ENCODE results near the gene PPOX.
A peak's percentile ranks its signal among the peaks of the same experiment; 100 is the strongest.

The PPOX gene

DNA sequence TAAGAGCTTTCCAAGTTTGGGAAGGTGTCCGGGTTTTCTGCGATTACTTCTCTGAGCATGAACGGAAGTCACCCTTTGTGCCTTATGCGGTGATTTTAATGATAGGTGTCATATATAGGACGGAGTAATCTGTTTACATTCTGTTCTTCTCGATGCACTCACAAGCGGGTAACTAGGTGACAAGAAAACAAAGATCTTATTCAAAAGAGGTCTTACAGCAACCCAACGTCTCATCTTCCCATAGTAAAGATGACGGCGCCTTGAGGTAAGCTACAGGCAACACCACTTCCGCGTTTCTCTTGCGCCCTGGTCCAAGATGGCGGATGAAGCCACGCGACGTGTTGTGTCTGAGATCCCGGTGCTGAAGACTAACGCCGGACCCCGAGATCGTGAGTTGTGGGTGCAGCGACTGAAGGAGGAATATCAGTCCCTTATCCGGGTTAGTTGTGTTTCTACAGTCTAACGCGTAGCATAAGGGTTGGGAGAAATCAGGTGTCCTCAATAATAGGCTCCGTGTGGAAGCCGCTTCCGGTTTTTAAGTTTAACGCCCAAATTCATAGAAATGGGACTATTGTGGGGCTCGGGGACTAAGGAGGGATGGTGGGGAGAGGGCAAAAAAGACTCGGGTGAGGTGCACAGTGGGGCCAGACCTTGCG lies 12.4 kb upstream of the PPOX start, which contains the start of gene UFC1:
Gene UFC1, plus strand, starts transcription at position 297 of the 656 bp plus-strand sequence. Its CDS starts 20 bp downstream, at position 317.
- peak; percentile 77 for DNase-seq (ENCODE audit: low read depth)

DNA sequence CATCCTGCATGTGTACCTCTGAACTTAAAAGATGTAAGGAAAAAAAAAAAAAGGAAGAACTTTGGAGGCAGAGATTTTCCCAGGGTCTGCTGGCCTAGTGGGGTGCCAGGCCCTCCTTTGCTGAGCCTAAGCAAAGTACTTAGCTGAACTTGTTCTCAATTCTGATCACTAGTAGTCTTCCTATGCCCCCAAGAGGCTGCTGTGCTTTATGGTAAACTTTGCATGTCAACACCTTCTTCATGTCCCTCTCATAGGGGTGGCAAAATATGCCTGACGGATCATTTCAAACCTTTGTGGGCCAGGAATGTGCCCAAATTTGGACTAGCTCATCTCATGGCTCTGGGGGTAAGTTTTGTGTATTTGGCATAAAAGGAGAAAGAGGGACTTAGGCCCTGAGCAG lies 8.4 kb upstream of the PPOX start:
- DNase-seq (ENCODE audit: low read depth), result no peak

DNA sequence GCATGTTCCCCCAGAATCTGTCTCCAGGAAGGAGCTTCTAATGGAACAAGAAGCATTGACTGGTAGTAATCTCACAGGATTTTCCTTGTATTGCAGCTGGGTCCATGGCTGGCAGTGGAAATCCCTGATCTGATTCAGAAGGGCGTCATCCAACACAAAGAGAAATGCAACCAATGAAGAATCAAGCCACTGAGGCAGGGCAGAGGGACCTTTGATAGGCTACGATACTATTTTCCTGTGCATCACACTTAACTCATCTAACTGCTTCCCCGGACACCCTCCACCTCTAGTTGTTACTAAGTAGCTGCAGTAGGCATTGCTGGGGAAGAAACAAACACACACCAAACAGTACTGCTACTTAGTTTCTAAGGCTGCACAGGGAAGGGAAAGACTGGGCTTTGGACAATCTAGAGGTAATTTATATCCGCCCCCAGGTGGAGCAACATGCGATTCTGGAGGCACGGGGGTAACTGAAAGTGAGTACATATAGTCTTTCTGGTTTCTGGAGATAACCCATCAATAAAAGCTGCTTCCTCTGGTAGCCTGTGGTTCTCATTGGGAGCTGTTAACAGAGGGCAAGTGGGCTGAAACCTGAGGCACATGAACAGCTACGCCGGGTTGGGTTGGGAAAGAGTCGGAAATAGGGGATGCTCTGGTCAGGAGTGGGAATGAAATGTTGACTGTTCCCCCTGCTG lies 7.8 kb upstream of the PPOX start:
- no peak for DNase-seq (ENCODE audit: low read depth)

DNA sequence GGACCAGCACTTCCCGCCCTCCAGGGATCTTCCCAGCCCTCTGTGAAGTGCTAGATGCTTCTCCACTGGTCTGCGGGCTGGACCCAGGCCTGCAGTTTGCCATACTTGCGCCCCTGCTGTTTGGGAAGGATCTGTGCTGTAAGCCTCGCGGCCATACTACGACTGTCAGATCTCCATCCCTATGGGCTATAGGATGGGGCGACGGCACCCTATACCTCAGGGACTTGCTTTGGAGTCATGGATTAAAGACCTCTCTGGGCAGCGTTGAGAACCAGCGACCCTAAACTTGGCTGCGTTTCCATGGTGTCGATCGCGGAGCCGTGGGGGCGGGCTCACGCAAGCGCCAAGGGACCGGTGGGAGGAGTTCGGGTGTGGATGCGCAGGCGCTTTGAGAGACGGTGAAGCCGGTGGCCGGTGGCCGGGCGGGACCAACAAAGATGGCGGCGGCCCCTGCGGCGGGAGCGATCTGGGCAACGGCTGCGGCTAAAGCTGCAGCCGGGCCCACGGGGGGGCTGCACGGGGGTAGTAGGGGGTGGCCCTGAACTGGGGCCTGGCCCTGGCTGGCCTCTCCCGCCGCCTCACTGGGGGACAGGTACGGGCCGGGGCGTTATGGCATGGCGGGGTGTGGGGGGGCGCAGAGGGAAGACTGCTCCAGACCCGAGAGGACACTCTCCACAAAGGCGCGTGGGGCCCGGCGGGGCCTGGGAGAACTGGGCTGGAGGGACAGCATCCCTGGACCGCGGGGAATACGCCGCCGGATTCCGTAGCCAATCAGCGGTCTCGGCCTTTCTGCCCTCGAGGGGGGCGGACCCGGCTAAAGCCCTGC lies 6.9 kb upstream of the PPOX start, which contains the start of gene USP21:
Gene USP21, plus strand, starts transcription at position 414 of the 826 bp plus-strand sequence. CDS start 1,141 bp downstream, outside the sequence.
- DNase-seq (ENCODE audit: low read depth), result peak; percentile 66

DNA sequence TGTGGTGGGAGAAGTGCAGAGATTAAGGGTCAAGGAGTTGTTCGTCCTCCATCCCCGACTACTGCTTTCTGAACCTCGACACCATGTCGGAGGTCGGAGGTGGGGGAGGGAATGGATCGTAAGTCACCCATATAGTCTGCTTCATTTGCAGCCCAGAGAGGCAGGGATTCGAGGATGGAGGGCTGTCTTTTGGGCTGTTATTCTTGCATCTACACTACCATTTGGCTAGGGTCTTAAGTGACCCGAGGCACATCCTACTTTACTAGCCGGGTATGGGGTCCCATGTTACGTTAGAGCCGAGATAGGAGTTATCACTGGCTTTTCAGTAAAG lies 6.3 kb upstream of the PPOX start:
- DNase-seq (ENCODE audit: low read depth), result no peak

DNA sequence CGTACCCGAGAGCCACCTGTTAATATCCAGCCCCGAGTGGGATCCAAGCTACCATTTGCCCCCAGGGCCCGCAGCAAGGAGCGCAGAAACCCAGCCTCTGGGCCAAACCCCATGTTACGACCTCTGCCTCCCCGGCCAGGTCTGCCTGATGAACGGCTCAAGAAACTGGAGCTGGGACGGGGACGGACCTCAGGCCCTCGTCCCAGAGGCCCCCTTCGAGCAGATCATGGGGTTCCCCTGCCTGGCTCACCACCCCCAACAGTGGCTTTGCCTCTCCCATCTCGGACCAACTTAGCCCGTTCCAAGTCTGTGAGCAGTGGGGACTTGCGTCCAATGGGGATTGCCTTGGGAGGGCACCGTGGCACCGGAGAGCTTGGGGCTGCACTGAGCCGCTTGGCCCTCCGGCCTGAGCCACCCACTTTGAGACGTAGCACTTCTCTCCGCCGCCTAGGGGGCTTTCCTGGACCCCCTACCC lies 5.5 kb upstream of the PPOX start:
- DNase-seq (ENCODE audit: low read depth), result no peak

DNA sequence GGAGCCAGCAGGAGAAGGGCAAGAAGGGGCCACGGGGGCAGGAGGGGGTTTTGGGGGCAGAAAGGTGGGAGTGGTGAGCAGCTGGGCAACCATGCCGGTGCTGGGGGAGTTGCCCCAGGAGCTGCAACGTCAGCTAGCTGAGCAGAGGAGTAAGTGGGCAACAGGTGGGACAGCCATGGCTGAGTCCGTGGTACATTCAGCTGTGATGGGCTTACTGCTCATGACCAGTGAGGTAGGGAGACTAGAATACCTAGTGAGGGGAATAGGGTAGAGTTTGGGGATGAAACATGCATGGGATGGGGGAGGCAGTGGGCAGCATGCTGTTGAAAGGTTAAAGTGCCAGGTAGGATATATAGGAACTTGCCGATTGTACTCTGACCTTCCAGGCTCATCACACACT lies 4.6 kb upstream of the PPOX start:
- no peak for DNase-seq (ENCODE audit: low read depth)

DNA sequence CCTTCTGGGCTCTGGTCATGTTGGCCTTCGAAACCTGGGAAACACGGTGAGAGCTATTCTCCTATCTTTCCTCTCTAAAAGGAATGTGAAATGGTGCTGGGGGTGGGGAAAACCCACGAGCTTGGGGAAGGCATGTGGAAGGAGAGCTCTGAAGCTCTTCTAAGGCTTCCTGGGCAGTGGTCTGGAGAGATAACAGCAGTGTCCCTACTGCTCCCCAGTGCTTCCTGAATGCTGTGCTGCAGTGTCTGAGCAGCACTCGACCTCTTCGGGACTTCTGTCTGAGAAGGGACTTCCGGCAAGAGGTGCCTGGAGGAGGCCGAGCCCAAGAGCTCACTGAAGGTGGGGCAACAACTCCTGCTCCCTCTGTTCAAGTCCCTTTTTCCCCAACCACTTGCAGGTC lies 4.2 kb upstream of the PPOX start:
- no peak for DNase-seq (ENCODE audit: low read depth)

DNA sequence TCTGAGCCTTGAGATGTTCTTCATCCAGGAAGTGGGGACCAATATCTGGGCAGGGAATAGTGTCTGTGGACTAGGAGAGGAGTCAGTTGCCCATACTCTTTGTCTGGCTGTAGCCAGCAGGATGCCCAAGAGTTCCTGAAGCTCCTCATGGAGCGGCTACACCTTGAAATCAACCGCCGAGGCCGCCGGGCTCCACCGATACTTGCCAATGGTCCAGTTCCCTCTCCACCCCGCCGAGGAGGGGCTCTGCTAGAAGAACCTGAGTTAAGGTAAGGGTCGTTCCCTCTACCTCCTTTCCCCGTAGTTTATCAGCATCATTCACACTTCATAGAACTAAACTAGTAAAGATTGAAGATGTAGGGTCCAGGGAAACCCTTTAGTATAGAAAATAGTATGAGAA lies 3.4 kb upstream of the PPOX start:
- no peak for DNase-seq (ENCODE audit: low read depth)

DNA sequence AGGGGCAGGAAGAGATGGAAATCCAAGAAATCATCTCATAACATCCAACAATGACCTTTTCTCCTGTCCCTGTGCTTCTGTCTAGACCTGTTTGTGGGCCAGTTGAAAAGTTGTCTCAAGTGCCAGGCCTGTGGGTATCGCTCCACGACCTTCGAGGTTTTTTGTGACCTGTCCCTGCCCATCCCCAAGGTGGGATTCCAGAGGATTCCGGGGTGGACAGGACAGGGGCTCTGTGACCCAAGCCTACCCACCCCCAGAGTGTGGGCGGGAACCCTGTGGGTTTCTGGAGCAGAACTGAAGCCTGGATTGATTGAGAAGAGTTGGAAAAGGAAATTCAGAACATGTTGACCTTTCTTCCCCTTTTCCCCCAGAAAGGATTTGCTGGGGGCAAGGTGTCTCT lies 2.4 kb upstream of the PPOX start:
- DNase-seq (ENCODE audit: low read depth), result no peak

DNA sequence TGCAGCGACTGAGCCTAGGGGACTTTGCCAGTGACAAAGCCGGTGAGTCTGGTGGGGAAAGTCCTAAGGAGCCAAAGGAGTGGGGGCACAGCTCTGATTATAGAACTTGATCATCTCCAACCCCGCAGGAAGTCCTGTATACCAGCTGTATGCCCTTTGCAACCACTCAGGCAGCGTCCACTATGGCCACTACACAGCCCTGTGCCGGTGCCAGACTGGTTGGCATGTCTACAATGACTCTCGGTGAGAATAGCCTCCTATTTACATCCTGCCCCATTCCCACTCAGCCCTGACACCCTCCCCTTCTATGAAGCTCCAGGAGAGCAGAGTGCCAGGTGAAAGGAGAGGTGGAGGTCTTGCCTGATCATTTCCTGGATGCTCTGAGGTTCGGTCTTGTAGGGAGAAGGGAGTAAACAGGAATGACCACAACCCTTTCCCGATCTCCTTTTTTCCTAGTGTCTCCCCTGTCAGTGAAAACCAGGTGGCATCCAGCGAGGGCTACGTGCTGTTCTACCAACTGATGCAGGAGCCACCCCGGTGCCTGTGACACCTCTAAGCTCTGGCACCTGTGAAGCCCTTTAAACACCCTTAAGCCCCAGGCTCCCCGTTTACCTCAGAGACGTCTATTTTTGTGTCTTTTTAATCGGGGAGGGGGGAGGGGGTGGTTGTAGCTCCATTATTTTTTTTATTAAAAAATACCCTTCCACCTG lies 1.2 kb upstream of the PPOX start:
- DNase-seq (ENCODE audit: low read depth), result no peak

DNA sequence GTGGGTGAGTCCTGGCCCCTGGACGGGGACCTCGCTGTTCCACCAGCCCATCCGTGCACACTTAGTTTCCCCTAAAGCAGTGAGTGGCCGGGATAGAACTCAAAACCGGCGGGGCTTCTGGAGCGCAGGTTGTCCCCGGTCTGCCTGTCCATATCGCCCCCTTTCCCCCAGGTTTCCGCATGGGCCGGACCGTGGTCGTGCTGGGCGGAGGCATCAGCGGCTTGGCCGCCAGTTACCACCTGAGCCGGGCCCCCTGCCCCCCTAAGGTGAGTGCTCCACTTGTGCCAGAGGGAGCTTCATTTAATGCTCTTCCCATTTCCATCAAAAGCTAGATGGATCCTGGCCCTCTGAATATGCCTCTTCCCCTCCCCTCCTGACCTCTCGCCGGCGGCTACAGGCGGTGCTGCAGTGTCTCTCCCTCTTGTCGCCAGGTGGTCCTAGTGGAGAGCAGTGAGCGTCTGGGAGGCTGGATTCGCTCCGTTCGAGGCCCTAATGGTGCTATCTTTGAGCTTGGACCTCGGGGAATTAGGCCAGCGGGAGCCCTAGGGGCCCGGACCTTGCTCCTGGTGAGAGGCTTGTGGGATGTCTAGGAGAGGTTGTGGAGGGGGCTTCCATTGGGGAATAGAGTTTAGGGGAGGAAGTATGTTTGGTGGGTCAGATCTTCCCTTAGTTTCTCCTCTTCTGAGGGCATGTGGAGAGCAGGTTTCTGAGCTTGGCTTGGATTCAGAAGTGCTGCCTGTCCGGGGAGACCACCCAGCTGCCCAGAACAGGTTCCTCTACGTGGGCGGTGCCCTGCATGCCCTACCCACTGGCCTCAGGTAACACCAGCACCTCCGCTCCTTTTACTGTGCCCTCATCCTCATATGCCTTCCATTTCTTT lies 683 bp downstream of the PPOX start:
- DNase-seq (ENCODE audit: low read depth), result no peak

DNA sequence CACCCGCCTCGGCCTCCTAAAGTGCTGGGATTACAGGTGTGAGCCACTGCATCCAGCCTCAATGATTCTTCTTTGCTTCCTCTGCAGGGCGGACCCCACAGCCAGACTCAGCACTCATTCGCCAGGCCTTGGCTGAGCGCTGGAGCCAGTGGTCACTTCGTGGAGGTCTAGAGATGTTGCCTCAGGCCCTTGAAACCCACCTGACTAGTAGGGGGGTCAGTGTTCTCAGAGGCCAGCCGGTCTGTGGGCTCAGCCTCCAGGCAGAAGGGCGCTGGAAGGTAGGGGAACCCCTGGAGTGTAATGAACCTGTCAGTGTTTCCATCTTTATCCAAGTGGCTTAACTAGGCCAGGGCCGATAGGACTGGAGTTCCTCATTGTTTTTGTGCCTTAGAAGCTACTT lies 2.7 kb downstream of the PPOX start:
- DNase-seq (ENCODE audit: low read depth), result no peak

DNA sequence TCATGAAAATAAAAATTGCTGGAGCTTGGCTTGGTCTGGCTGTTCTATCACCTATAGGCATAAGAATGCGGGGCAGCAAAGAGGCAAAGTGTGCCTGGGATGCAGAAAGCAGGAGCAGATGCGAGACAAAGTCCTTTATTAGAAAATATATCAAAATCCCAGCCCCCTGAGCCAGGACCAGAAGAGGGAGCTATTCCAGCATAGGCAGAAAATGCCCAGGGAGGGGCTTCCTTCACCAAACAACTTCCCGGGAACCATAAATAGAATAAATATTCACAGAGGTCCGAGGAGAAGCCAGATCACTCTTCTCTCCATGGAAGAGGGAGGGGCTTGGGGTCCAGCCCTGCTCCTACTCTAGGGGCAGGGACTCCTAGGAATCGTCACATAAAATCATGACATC lies 5.0 kb downstream of the PPOX start:
- no peak for DNase-seq (ENCODE audit: low read depth)

DNA sequence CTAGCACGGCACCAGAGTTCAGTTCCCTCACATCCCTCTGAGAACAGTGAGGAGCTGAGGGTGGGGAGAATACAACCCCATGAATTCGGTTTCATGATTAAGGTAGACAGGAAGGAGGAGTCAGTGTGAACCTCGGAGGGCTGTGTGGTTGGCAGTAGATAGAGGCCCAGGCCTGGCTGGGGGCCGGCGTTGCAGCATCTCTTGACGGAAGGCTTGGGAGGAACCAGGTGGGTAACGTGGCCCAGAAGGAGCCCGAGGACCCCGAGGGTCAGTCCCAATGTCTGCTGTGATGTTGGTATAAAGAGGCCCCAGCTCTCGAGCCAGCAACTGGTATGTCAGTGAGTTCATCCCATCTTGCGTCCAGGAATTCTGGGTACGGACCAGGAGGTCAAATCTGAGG lies 5.5 kb downstream of the PPOX start:
- DNase-seq (ENCODE audit: low read depth), result no peak

DNA sequence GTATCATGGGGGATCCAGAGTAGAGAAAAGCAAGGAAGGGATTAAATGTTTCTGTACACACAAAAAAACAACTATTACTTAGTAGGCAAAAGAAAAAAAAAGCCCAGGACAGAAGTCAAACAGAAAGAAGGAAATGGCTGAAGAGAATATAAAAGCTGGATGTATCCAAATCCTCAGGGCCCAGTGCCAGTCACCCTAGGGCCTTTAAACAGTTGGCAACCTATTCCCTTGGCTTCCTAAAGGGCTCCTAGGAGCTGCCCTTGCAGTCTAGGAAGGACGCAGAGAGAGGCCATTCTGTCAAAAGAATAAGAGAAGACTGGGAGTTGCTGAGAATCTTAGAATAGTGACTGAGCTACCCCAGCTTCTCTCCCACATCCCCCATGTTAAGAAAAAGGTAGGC lies 6.1 kb downstream of the PPOX start:
- DNase-seq (ENCODE audit: low read depth), result no peak

DNA sequence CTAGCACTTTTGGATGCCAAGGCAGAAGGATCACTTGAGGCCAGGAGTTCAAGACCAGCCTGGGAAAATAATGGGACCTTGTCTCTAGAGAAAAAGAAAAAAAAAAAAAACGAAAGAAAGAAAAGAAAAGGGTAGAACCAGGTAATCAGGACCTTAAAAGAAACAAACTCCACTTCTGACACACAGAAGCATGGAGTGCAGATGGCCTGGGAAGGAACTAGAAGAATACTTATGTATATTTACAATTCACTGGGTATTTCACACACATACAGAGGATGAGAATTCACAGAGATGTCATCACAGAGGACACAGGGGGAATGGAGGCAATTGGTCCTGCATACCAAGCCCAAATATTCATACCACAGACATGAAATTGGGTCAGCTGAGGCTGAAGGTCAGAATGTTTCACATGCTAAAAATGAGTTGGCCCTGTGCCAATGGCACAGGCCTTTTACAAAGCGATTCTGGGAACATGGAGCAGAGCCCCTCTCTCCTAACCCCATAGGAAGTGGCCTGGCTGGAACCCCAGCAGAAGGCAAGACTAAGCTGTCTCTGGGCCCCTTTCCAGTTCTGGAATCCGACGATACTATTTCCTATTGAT lies 6.7 kb downstream of the PPOX start:
- peak; percentile 82 for DNase-seq (ENCODE audit: low read depth)

DNA sequence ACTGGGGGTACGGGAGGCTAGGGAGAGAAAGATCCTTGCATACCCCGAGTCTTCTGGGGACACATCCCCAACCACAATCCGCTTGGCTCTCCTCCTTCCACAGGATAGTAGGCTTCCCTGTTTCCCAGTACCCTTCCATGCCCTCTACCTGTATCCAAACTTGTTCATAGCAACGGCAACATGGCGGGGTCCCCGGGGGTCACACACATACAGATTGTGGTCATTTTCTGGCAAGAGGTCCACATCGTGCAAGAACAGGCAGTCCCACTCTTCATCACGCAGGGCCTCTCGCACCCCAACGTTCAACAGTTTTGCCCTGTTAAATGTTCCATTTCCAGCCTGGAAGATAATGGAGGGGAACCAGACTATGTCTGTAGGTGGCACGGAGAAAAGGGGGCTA lies 7.5 kb downstream of the PPOX start:
- DNase-seq (ENCODE audit: low read depth), result no peak

DNA sequence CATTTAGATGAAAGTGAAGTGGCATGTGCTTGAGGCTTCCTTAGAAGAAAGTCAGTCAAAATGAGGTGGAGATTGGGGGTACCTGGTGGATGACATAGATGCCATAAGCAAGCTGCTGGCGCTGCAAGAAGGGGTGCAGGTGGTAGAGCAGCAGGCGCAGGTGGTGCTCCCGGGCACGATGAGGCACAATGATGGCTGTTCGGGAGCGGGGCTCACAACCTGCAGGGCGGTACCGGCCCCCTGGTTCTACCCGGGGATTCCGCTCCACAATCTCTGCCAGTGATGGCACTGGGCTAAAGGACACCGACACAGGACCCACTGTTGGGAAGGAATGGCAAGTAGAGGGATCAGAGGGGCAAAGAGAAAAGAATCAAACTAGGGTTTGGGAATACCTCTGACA lies 8.7 kb downstream of the PPOX start:
- no peak for DNase-seq (ENCODE audit: low read depth)

DNA sequence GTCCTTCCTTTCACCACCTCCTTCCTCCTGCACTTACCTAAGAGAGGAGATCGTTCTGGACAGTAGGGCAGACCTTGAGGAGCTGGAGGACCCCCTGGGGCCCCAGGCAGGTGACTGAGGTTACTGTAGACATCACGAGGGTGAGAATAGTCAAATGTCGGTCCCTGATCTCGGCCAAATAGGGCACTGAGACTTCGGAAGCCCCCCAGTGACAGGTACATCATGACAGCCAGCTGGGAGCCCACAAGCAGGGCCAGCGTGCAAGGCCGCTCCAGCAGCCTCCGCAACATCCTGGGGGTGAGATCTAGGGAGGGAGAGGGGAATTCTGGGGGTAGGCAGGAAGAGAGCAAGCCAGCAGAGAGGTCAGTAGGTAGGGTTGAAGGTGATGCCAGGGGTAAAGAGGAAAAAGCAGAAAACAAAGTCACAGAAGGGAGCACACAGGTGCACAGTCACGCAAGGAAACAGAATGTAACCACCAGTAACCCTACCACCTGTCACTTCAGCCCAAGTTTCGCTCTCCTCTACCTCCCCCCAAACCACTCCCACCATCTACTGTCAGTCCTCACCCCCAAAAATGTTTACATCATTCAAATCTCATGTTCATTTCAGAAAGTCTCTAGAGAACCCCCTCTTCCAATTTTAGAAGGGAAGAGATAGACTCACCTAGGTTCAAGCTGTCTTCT lies 9.7 kb downstream of the PPOX start:
- DNase-seq (ENCODE audit: low read depth), result no peak

Data from HS-27A (cell line).